Measurements from ENCODE around the gene AK8.

GRCh38 chr9:132846918-132847515 is 31.1 kb downstream of the AK8 start:
- TF ChIP-seq, protein P1, sequence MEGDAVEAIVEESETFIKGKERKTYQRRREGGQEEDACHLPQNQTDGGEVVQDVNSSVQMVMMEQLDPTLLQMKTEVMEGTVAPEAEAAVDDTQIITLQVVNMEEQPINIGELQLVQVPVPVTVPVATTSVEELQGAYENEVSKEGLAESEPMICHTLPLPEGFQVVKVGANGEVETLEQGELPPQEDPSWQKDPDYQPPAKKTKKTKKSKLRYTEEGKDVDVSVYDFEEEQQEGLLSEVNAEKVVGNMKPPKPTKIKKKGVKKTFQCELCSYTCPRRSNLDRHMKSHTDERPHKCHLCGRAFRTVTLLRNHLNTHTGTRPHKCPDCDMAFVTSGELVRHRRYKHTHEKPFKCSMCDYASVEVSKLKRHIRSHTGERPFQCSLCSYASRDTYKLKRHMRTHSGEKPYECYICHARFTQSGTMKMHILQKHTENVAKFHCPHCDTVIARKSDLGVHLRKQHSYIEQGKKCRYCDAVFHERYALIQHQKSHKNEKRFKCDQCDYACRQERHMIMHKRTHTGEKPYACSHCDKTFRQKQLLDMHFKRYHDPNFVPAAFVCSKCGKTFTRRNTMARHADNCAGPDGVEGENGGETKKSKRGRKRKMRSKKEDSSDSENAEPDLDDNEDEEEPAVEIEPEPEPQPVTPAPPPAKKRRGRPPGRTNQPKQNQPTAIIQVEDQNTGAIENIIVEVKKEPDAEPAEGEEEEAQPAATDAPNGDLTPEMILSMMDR (IDR thresholded peaks at IDR 0.05) = no peak
- TF ChIP-seq POLR2A (IDR thresholded peaks at IDR 0.05) = no peak
- TF ChIP-seq POLR2AphosphoS5 (IDR thresholded peaks at IDR 0.05) = no peak
